Activated CD8-positive, alpha-beta memory T cell treated with anti-CD3 and anti-CD28 coated beads for 1 hour (primary cell): ENCODE results near the gene RABGAP1.

Source experiments
- DNase-seq, 2 donors: peaks; one replicate each; pipeline ENCODE4 v3.0.0-alpha.2; 2020; ENCODE audit warnings: low read depth in 1 of 2; ENCODE audit errors: extremely low read depth in 1 of 2

RABGAP1 gene

GRCh38 chr9:123080444-123080843 is 139.6 kb downstream of the RABGAP1 start:
- DNase-seq = no peak

GRCh38 chr9:123081824-123082223 is 141.0 kb downstream of the RABGAP1 start:
- DNase-seq = no peak

GRCh38 chr9:123083680-123084079 is 142.9 kb downstream of the RABGAP1 start:
- no peak for DNase-seq

- DNase-seq = no peak
These were observed 143.4 kb downstream of the RABGAP1 start for GRCh38 chr9:123084256-123084655.

- DNase-seq = no peak
These were observed 145.1 kb downstream of the RABGAP1 start for GRCh38 chr9:123085916-123086315.

- no peak for DNase-seq
These were observed 146.6 kb downstream of the RABGAP1 start for GRCh38 chr9:123087359-123087888.

- no peak for DNase-seq
These were observed 148.2 kb downstream of the RABGAP1 start for GRCh38 chr9:123089040-123089439.

- DNase-seq = no peak
These were observed 149.0 kb downstream of the RABGAP1 start for GRCh38 chr9:123089790-123090189.

GRCh38 chr9:123090198-123090896 is 149.5 kb downstream of the RABGAP1 start:
- DNase-seq = no peak

- no peak for DNase-seq
These were observed 150.1 kb downstream of the RABGAP1 start for GRCh38 chr9:123090956-123091355.

GRCh38 chr9:123091459-123091858 is 150.6 kb downstream of the RABGAP1 start:
- DNase-seq = no peak

GRCh38 chr9:123093141-123093540 is 152.3 kb downstream of the RABGAP1 start:
- DNase-seq = no peak

GRCh38 chr9:123096987-123097386 is 156.2 kb downstream of the RABGAP1 start:
- no peak for DNase-seq

GRCh38 chr9:123097430-123098095 is 156.7 kb downstream of the RABGAP1 start:
- DNase-seq = no peak

GRCh38 chr9:123098096-123098459 is 157.3 kb downstream of the RABGAP1 start:
- no peak for DNase-seq

- DNase-seq = no peak
These were observed 158.2 kb downstream of the RABGAP1 start for GRCh38 chr9:123099042-123099441.

GRCh38 chr9:123099548-123099947 is 158.7 kb downstream of the RABGAP1 start:
- DNase-seq = no peak

GRCh38 chr9:123102375-123103113 is 161.7 kb downstream of the RABGAP1 start:
- DNase-seq = no peak

GRCh38 chr9:123104807-123105206 is 164.0 kb downstream of the RABGAP1 start:
- DNase-seq = no peak

GRCh38 chr9:123105490-123105889 is 164.7 kb downstream of the RABGAP1 start:
- no peak for DNase-seq

- DNase-seq = no peak
These were observed 166.9 kb downstream of the RABGAP1 start for GRCh38 chr9:123107639-123108285.
